ENCODE data around the gene SEPTIN5.

- TF ChIP-seq CTCF (IDR thresholded peaks at IDR 0.05) (no peak), EP300 (IDR thresholded peaks at IDR 0.05; ENCODE audit: borderline replicate concordance in 1 of 2, low read depth in 1 of 2, low read length in 1 of 2) (no peak), JUND (IDR thresholded peaks at IDR 0.05) (no peak), FOXM1 (IDR thresholded peaks at IDR 0.05; ENCODE audit: low read depth) (no peak)
- TF ChIP-seq, protein P1, sequence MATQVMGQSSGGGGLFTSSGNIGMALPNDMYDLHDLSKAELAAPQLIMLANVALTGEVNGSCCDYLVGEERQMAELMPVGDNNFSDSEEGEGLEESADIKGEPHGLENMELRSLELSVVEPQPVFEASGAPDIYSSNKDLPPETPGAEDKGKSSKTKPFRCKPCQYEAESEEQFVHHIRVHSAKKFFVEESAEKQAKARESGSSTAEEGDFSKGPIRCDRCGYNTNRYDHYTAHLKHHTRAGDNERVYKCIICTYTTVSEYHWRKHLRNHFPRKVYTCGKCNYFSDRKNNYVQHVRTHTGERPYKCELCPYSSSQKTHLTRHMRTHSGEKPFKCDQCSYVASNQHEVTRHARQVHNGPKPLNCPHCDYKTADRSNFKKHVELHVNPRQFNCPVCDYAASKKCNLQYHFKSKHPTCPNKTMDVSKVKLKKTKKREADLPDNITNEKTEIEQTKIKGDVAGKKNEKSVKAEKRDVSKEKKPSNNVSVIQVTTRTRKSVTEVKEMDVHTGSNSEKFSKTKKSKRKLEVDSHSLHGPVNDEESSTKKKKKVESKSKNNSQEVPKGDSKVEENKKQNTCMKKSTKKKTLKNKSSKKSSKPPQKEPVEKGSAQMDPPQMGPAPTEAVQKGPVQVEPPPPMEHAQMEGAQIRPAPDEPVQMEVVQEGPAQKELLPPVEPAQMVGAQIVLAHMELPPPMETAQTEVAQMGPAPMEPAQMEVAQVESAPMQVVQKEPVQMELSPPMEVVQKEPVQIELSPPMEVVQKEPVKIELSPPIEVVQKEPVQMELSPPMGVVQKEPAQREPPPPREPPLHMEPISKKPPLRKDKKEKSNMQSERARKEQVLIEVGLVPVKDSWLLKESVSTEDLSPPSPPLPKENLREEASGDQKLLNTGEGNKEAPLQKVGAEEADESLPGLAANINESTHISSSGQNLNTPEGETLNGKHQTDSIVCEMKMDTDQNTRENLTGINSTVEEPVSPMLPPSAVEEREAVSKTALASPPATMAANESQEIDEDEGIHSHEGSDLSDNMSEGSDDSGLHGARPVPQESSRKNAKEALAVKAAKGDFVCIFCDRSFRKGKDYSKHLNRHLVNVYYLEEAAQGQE (IDR thresholded peaks at IDR 0.05; ENCODE audit: low read depth, low read length), result no peak
Measured at GRCh38 chr22:19715188-19715930, 1.1 kb downstream of the SEPTIN5 start.
